Measurements from ENCODE around the gene ARID2. TPM values are rescaled to one million over a fixed set of nuclear protein-coding genes. Genes with fewer than 3 reads are reported as not detected.

The ARID2 gene
- total RNA-seq, 1 donor from 2014 or later: 41.9 TPM

DNA sequence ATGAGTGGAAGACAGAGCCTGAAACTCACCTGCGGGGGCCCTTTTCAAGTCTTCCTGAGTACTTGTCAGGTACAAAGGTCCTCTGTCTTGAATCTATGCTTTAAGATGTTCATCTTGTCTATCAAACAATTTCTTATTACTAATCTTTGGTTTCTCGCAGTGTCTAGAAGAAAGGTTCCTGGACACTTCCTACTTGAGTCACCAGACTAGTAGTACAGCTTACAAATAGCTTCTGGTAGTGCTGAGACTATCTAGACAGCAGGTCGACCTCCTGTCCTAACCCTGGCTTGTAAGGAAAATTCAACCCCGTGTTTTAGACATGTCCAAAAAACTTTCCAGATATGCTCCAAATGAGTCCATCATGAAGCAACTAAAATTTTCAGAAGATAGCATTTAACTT is 11.2 kb upstream of the ARID2 start:
- no peak for DNase-seq (ENCODE audit: low spot score)

- no peak for DNase-seq (ENCODE audit: low spot score)
These were observed 9.4 kb upstream of the ARID2 start for GRCh38 chr12:45720069-45720468.

- no peak for DNase-seq (ENCODE audit: low spot score)
These were observed 8.1 kb upstream of the ARID2 start for GRCh38 chr12:45721369-45721768.

GRCh38 chr12:45721954-45722353 is 7.6 kb upstream of the ARID2 start:
- DNase-seq (ENCODE audit: low spot score): no peak

- peak; percentile 73 for DNase-seq (ENCODE audit: low spot score)
These were observed 3.6 kb upstream of the ARID2 start for GRCh38 chr12:45725631-45726602.

- DNase-seq (ENCODE audit: low spot score): no peak
These were observed 2.8 kb upstream of the ARID2 start for GRCh38 chr12:45726603-45727300.

GRCh38 chr12:45727301-45727979 is 2.1 kb upstream of the ARID2 start:
- DNase-seq (ENCODE audit: low spot score): peak; percentile 98

- no peak for DNase-seq (ENCODE audit: low spot score)
These were observed 1.4 kb upstream of the ARID2 start for GRCh38 chr12:45727980-45728629.

DNA sequence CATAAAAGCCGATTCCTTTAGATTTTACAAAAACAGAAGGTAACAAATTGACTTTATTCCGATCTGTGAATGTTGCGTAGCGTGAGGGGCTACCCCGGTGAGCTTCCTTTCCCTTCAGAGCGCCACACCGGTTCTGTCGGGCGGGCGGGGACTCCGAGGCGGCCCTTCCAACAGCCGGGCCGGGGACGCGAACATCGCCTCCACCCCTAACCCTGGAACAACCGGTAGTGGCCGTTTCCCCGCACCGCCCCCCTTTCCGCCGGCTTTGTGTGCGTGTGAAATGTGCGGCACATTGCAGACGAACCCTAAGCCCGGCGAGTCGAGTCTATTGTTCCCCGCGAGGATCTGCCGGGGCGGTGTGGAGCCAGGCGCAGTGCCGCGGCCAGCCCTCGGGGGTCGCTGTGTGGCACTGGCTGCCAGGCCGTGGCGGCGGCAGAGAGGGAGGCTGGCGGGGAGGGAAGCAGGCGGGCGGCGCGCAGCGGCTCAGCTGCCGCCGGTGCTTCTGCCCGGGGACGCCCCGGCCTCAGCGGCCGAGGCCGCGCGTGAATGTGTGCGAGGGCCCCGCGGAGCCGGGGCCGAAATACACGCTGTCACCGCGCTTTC is 775 bp upstream of the ARID2 start:
- peak; percentile 98 for DNase-seq (ENCODE audit: low spot score)

DNA sequence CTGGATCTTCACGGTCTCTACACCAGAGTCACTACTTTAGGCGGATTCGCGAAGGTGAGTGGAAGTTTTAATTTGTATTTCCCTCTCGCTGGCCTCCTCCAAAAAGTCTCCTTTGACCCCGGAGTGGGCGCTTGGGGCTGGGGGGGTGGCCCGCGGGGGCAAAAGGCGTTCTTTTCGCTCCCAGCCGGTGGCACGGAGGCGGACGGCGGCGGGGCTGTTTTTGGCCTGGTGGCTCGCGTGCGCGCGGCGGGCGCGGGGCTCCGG is 510 bp downstream of the ARID2 start:
- no peak for DNase-seq (ENCODE audit: low spot score)

- peak; percentile 59 for DNase-seq (ENCODE audit: low spot score)
These were observed 1.1 kb downstream of the ARID2 start for GRCh38 chr12:45730348-45731189.

- DNase-seq (ENCODE audit: low spot score): peak; percentile 8
These were observed 1.8 kb downstream of the ARID2 start for GRCh38 chr12:45731190-45731775.

DNA sequence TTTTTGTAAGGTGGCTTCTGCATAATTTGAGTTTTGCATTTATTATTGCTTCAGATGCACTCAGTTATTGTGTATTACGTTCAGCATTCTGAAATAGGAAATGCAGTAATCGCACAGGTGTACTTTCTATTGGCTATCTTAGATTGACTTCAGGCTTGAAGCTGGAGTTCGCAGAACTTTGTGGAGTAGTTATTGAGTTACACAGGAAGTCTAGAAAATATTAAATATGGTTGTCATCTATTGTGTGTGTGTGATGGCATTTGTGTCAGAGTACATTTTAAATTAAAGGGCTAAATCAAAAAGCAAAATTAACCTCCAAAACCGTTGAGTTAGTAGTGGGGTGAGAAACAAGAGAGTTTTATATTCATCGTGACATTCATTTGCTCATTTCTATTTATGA is 2.7 kb downstream of the ARID2 start:
- peak; percentile 8 for DNase-seq (ENCODE audit: low spot score)

GRCh38 chr12:45732936-45733335 is 3.4 kb downstream of the ARID2 start:
- DNase-seq (ENCODE audit: low spot score): peak; percentile 15

GRCh38 chr12:45737638-45738037 is 8.1 kb downstream of the ARID2 start:
- no peak for DNase-seq (ENCODE audit: low spot score)

DNA sequence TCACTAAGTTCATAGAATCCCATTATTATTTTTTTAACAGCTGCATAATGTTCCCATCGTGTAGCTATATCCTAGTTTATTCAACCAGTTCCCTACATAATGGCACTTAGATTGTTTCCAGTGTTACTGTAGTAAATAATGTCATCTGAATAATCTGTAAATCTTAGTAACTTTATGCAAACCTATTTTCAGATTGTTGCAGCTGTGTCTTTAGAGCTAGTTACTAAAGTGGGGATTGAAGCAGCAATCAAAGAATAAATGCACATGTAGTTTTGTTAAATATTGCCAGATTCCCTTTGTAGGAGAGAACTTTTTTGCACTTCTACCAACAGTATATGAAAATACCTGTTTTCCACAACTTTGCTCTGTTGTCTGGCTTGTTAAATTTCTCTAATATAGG is 13.1 kb downstream of the ARID2 start:
- DNase-seq (ENCODE audit: low spot score): no peak

DNA sequence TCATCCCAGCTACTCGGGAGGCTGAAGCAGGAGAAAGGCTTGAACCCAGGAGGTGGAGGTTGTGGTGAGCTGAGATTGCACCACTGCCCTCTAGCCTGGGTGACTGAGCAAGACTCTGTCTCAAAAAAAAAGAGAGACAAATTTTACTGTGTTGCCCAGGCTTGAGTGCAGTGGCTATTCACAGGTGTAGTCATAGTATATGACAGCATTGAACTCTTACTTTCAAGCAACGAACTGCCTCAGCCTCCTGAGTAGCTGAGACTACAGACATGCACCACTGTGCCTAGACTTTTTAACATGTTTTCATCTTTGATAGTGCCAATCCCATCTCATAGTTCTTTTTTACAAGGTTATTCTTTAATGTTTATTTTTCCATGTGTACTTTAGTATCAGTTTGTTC is 13.7 kb downstream of the ARID2 start:
- no peak for DNase-seq (ENCODE audit: low spot score)

DNA sequence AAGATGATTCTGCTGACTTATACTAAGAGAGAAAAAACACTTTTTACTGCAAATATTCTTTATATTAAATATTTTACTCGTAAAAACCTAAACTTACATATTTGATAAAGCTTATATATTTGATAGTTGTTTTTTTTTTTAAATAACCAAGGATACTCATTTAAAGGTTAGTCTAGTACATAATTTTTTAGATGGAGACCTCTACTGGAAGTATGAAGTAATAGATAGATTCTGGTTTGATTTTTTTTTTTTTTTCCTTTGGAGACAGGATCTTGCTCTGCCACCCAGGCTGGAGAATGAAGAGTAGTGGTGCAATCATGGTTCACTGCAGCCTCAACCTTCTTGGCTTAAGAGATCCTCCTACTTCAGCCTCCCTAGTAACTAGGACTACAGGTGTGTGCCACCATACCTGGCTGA is 16.4 kb downstream of the ARID2 start:
- DNase-seq (ENCODE audit: low spot score): no peak

DNA sequence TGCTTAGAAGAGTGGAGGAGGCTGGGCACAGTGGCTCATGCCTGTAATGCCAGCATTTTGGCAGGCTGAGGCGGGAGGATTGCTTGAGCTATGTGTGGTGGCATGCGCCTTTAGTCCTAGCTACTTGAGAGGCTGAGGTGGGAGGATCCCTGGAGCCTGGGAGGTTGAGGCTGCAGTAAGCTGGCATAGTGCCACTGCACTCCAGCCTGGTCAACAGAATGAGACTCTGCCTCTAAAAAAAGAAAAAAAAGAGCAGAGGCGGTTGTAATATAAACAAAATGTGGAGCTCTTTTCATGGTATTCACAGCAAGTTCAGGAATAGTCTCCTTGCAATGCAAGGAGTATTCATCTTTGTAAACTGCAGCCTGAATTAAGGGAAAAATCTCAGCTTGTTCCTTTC is 27.2 kb downstream of the ARID2 start:
- no peak for DNase-seq (ENCODE audit: low spot score)

DNA sequence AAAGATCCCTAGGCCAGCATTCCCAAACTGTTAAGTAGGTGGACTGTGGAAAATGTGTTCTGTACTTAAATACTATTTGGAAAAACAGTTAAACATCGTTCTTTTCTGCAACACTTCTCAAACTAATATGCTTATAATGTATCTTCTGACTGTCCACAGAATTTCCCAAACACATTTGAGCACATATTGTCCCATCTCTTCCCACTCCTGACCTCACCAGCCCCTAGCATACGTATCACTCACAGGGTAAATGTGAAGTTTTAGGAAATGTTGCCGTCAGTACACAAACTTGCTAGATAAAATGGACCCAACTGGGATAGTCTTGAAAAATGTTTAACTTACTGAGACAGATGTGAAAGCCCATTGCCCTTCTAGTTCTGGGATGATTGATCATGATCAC is 27.7 kb downstream of the ARID2 start:
- no peak for DNase-seq (ENCODE audit: low spot score)
